ENCODE measurements around the gene HUS1B.

HUS1B gene

GRCh38 chr6:693723-694009 lies 36.8 kb upstream of the HUS1B start:
- TF ChIP-seq TAF1 (IDR thresholded peaks at IDR 0.05; ENCODE audit: low read depth, low read length), result no peak
- no peak for TF ChIP-seq SPI1 (IDR thresholded peaks at IDR 0.05; ENCODE audit: low read depth, low read length)
- TF ChIP-seq POLR2AphosphoS5 (IDR thresholded peaks at IDR 0.05; ENCODE audit: low read depth, low read length), result no peak
- no peak for TF ChIP-seq PAX5 (IDR thresholded peaks at IDR 0.05; ENCODE audit: insufficient read depth, low read length, severe bottlenecking)
- no peak for TF ChIP-seq POLR2A (IDR thresholded peaks at IDR 0.05; ENCODE audit: low read depth, low read length)
- no peak for TF ChIP-seq POU2F2 (IDR thresholded peaks at IDR 0.05; ENCODE audit: low read depth, low read length)
- no peak for DNase-seq (ENCODE audit: insufficient read length, low spot score)
- FAIRE-seq, result no peak

- FAIRE-seq, result peak; percentile 89
These were observed 36.2 kb upstream of the HUS1B start, which contains the start of gene EXOC2 for GRCh38 chr6:692858-693722. Gene EXOC2, minus strand, starts transcription at chr6:693139. Its CDS starts 55,321 bp downstream, at chr6:637818.

GRCh38 chr6:692356-692851 lies 35.5 kb upstream of the HUS1B start:
- DNase-seq (ENCODE audit: insufficient read length, low spot score) (peak; percentile 62), FAIRE-seq (no peak)
- no peak for TF ChIP-seq POU2F2 (IDR thresholded peaks at IDR 0.05; ENCODE audit: low read depth, low read length)
- no peak for TF ChIP-seq POLR2AphosphoS5 (IDR thresholded peaks at IDR 0.05; ENCODE audit: low read depth, low read length)
- no peak for TF ChIP-seq TAF1 (IDR thresholded peaks at IDR 0.05; ENCODE audit: low read depth, low read length)
- TF ChIP-seq SPI1 (IDR thresholded peaks at IDR 0.05; ENCODE audit: low read depth, low read length), result no peak
- no peak for TF ChIP-seq POLR2A (IDR thresholded peaks at IDR 0.05; ENCODE audit: low read depth, low read length)
- no peak for TF ChIP-seq PAX5 (IDR thresholded peaks at IDR 0.05; ENCODE audit: insufficient read depth, low read length, severe bottlenecking)

More at GRCh38 chr6:692858-693722, 36.2 kb upstream of the HUS1B start, which contains the start of gene EXOC2:
- peak; percentile 62 for TF ChIP-seq POLR2A (IDR thresholded peaks at IDR 0.05; ENCODE audit: low read depth, low read length)
- peak; percentile 66 for TF ChIP-seq TAF1 (IDR thresholded peaks at IDR 0.05; ENCODE audit: low read depth, low read length)
- peak; percentile 80 for TF ChIP-seq POU2F2 (IDR thresholded peaks at IDR 0.05; ENCODE audit: low read depth, low read length)
- peak; percentile 73 for TF ChIP-seq SPI1 (IDR thresholded peaks at IDR 0.05; ENCODE audit: low read depth, low read length)
- no peak for TF ChIP-seq PAX5 (IDR thresholded peaks at IDR 0.05; ENCODE audit: insufficient read depth, low read length, severe bottlenecking)
- TF ChIP-seq POLR2AphosphoS5 (IDR thresholded peaks at IDR 0.05; ENCODE audit: low read depth, low read length), result peak; percentile 72
- peak; percentile 83 for DNase-seq (ENCODE audit: insufficient read length, low spot score)

- FAIRE-seq (no peak), DNase-seq (ENCODE audit: insufficient read length, low spot score) (no peak)
- TF ChIP-seq PAX5 (IDR thresholded peaks at IDR 0.05; ENCODE audit: insufficient read depth, low read length, severe bottlenecking), result no peak
- TF ChIP-seq TAF1 (IDR thresholded peaks at IDR 0.05; ENCODE audit: low read depth, low read length), result no peak
- no peak for TF ChIP-seq SPI1 (IDR thresholded peaks at IDR 0.05; ENCODE audit: low read depth, low read length)
- TF ChIP-seq POU2F2 (IDR thresholded peaks at IDR 0.05; ENCODE audit: low read depth, low read length), result no peak
- no peak for TF ChIP-seq POLR2AphosphoS5 (IDR thresholded peaks at IDR 0.05; ENCODE audit: low read depth, low read length)
- no peak for TF ChIP-seq POLR2A (IDR thresholded peaks at IDR 0.05; ENCODE audit: low read depth, low read length)
These were observed 32.3 kb upstream of the HUS1B start for GRCh38 chr6:689223-689622.

- FAIRE-seq, result no peak
These were observed 29.6 kb upstream of the HUS1B start for GRCh38 chr6:686497-686896.

DNA sequence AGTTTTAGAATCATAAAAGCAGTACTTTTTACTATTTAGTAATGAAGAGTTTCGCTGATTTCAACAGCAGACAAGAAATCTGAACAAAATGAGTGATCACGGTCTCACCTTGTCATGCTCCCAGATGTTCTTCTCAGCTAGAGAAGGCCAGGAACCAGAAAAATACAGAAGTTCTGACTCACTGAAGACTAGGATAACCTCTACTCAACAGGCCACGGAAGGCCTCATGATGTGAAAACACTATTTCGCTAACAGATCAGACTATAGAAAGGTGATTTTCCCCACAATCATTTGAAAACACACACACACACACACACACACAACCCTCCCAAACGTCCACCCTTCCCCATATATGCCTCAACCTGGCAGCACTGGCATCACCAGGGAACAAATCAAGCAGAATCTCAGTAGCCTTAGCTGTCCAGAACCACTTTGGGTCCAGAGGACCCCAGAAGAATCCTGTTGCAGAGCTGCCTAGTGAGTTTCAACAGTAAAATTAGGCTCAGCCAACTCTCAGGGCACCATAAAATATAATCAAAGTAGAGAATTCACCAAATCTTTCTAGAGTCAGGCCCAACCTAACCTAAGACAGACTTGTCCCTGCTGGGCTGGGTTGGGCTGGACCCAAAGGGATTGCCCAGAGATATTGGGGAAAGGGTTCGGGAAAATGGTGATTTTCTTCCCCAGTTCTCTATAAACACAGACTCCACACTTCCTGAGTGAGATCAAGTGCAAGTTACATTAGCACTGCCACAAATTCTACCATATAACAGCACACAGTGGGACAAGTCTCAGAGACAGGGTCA lies 28.1 kb upstream of the HUS1B start:
- no peak for TF ChIP-seq POLR2AphosphoS5 (IDR thresholded peaks at IDR 0.05; ENCODE audit: low read depth, low read length)
- FAIRE-seq (peak; percentile 71), DNase-seq (ENCODE audit: insufficient read length, low spot score) (peak; percentile 36)

More at GRCh38 chr6:686497-686896, 29.6 kb upstream of the HUS1B start:
- no peak for DNase-seq (ENCODE audit: insufficient read length, low spot score)
- TF ChIP-seq PAX5 (IDR thresholded peaks at IDR 0.05; ENCODE audit: insufficient read depth, low read length, severe bottlenecking) (no peak), POLR2AphosphoS5 (IDR thresholded peaks at IDR 0.05; ENCODE audit: low read depth, low read length) (no peak), POLR2A (IDR thresholded peaks at IDR 0.05; ENCODE audit: low read depth, low read length) (no peak), SPI1 (IDR thresholded peaks at IDR 0.05; ENCODE audit: low read depth, low read length) (no peak), POU2F2 (IDR thresholded peaks at IDR 0.05; ENCODE audit: low read depth, low read length) (no peak)

GRCh38 chr6:683742-684440 lies 27.0 kb upstream of the HUS1B start:
- FAIRE-seq, result peak; percentile 75
- TF ChIP-seq PAX5 (IDR thresholded peaks at IDR 0.05; ENCODE audit: insufficient read depth, low read length, severe bottlenecking) (no peak), TAF1 (IDR thresholded peaks at IDR 0.05; ENCODE audit: low read depth, low read length) (no peak), POLR2AphosphoS5 (IDR thresholded peaks at IDR 0.05; ENCODE audit: low read depth, low read length) (no peak), POU2F2 (IDR thresholded peaks at IDR 0.05; ENCODE audit: low read depth, low read length) (no peak), SPI1 (IDR thresholded peaks at IDR 0.05; ENCODE audit: low read depth, low read length) (no peak), POLR2A (IDR thresholded peaks at IDR 0.05; ENCODE audit: low read depth, low read length) (no peak)
- DNase-seq (ENCODE audit: insufficient read length, low spot score), result no peak

DNA sequence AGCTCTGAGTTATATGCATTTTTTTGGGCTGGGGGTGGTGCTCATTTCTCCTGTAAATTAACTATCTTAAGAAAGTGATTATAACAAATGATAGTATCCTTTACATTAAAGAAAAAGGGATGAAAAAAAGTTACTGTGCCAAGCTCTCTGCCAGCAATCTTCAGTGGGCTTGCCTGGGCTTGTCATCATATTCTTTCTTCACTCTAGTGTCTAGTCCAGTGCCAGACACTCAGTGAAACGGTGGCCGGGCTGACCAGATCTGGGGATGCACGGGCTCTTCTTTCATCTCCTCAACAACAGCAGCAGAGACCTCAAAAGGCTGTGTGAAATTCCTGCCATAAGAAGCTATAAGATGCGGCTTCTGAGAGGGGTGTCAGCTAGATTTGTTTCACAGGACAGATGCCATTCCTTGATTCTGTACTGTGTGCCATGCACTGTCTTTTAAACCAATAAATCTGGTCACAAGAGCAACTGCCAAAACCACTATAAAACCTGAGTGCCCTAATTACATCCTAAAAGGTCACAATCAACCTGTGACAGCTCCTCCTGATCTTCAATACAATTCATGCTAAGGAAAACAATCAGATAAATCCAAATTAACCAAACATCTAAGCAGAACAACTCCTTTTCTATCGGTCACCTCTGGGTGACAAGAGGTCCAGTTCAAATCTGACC lies 23.9 kb upstream of the HUS1B start:
- TF ChIP-seq PAX5 (IDR thresholded peaks at IDR 0.05; ENCODE audit: insufficient read depth, low read length, severe bottlenecking) (no peak), SPI1 (IDR thresholded peaks at IDR 0.05; ENCODE audit: low read depth, low read length) (no peak), POLR2A (IDR thresholded peaks at IDR 0.05; ENCODE audit: low read depth, low read length) (no peak), POU2F2 (IDR thresholded peaks at IDR 0.05; ENCODE audit: low read depth, low read length) (no peak), TAF1 (IDR thresholded peaks at IDR 0.05; ENCODE audit: low read depth, low read length) (no peak), POLR2AphosphoS5 (IDR thresholded peaks at IDR 0.05; ENCODE audit: low read depth, low read length) (no peak)
- no peak for DNase-seq (ENCODE audit: insufficient read length, low spot score)
- no peak for FAIRE-seq

All from GM12891 (cell line).